CD4-positive, alpha-beta T cell treated with Interleukin-4 for 1 hour (primary cell): Measurements from ENCODE around the gene DACH1.
"Not testable (repeated sequence)": the region's sequence is repeated elsewhere in the genome, so short reads cannot be mapped to it uniquely, and the experiment has no call there.

ENCODE experiments used
- DNase-seq, 2 donors: peaks; one replicate each; pipeline ENCODE4 v3.0.0-alpha.2; 2020 to 2022

The DACH1 gene

DNA sequence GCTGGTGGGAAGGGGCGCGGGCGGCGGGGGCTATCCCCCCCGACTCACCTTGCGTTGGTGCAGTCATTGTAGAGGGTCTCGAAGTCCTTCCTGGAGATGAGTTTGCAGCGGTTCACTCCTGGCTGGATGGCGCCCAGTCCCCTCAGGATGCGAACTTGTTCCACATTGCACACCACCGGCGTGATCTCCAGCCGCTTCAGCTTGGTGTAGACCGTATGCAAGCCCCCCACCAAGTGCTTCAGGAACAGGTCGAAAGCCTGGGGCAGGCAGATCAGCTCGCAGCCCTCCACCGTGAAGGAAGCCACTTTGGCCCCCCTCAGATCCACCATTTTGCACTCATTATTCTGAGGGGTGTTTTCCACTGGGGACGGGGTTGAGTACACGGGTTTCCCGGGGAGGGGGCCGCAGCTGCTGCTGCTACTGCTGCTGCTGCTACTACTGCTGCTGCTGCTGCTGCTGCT lies 1.1 kb downstream of the DACH1 start:
- DNase-seq: no peak

DNA sequence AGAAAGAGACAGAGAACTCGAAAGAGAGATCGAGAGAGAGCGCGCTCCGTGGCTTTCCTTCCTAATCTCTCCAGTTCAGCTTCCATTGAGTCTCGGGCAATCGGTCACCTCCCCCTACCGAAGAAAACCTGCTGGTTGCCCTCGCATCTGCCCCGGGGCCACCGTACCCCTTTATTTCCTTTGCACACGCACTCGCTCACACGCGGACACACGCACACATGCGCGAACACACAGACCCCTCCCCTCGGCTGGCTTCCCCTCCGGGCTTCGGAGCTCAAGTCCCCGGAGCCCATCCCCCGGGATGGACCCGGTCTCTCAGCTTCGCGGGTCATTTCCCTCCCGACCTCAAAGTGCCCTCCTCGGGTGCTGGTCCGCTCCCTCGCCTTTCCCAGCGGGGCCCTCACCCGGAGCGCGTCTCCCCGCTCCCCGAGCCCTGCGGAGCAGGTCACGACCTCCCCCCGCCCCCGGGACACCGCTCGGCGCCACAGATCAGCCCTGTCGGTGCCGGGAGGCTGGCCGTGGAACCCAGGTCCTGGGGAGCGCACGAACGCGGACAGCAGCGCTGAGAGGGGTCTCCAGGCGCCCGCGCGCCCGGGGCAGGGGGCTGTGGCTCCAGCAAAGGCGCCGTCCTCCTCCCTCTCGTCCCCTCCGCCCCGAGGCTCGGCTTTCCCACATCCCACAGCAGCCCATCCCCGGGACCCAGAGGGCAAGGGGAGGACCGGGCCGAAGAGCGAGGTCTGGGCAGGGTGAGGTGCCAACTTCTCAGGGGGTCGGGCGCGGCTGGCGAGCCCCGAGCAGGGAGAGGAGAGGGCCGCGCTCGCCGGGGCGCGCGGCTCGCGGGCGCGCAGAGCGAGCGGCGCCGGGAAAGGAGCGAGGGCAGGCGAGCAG lies 1.8 kb downstream of the DACH1 start:
- no peak for DNase-seq

DNA sequence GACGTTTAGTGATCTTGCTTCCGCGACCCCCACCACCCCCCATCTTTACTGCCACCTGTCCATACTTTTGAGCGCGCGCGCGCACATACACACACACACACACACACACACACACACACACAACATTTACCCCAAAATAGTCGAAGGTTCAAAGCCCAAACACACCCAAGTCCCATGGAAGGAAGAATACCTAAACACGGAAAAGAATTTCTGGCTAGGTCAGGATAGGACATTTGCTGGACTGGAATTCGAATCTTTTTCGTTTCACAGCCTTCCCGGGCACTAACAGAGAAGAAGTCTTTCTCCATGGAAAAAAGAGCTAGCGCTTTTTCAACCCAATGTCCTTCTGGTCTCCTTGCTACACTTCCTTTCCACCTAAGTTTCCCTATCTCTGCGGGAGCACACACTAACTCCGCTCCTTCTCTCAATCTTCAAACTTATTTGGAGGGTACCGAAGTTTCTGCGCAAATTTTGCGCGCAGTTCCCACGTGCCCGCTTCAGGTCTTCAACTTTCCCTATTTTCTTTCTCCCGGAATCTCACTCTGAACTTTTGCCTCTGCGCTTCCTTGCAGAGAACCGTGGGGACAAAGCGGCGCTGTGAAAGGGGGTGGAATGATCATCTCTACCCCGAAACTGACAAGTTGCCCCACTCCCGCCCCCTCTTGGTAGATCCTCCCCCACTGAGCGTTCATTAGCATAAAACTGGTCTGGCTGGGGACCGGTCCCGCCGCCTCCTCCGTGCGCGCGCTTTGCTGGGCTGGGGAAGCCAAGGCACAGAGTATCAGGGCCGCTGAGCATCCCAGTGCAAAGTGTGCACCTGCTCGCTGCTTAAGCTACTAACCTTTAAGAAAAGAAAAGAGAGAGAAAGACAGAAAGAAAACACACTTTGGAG lies 2.7 kb downstream of the DACH1 start:
- peak in 1 of 2 donors; percentile 36 for DNase-seq

DNA sequence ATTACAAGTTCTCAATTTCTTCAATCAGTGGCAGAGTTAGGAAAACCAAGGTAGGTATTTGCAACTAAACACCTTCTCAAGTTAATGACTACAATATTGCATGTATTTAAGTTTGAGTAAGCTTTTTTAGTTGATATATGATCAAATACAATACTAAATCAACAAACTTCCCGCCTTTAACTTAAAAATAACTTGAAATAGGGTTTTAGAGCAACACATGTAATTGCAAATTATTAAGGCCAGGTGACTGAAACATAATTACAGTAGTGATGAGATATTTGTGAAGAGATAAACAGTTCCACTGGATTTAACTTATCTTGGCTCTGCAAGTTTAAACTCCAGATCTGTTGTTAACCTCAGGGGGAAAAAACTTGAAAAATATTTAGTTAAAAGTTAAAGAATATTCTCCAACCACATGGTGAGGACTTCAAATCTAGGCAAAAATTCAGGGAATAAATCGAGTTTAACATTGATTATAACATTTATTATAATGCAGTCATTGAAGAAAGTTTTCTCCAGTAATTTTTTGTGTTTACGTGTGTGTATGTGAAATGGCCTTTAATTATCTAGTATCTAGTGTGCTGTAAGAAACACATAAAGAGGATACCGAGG lies 3.6 kb downstream of the DACH1 start:
- DNase-seq: no peak

GRCh38 chr13:71862459-71862943 lies 4.5 kb downstream of the DACH1 start:
- no peak for DNase-seq

GRCh38 chr13:71861769-71862458 lies 5.1 kb downstream of the DACH1 start:
- no peak for DNase-seq

DNA sequence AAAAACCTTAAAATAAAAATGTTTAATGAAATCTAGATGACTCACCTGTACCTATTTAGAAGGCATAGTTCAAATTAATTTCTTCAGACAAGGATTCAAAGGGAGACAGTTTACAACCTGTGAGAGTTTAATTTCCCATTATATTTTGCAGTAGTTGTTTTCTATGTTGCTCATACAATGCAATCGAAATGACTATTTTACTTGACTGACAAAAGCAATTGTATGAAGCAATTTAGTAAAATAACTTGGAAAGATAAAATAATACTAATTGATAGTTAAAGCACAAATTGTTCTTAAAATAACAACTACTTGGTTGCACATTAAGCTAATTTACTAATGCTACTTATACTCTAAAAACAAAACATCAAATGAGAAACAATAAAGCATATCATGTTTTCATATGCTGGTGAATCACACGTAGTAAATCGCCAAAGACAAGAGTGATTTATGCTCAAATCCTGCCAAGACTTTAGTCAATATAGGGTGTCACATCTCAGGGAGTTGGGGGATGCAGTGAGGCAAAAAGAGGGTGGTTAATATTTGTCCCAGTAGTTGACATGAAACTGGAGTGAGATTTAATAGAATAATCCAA lies 6.4 kb downstream of the DACH1 start:
- no peak for DNase-seq

DNA sequence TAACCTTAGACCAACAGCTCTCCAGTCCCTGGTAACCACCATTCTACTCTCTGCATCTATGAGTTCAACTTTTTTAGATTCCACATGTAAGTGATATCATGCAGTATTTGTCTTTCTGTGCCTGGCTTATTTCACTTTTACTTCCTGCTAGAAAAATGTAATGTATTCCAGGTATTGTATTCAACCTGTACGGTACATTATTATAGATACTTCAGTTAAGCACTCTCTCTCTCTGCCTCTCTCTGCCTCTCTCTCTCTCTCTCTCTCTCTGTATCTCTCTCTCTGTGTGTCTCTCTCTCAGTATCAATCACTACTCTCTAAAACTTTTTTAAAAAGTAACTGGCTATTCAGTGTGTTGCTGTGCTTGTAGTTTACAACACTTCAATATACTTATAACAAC lies 8.4 kb downstream of the DACH1 start:
- DNase-seq: no peak

DNA sequence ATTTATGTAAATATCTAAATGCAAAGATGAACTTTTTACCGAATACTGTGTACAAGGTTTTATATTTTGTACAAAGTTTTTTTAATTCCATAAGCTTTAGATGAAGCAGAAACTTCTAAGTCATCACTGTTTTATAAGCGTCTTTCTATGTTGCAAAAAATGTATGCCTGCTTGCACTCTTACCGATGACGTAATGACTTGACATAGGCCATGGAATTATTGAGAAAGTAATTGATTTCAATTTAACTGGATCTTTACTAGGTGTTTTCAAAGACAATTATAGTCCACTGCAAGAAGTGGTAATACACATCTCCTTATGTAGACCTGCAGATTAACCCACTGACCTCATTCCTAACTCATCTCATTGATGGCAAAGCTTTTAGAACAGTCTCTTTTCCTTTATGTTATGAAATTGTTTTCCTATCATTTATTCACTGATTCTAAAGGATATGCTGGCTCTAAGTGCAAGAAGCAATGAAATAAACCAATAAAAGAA lies 10.4 kb downstream of the DACH1 start:
- no peak for DNase-seq

- DNase-seq: no peak
These were observed 12.6 kb downstream of the DACH1 start for GRCh38 chr13:71854401-71854800.

DNA sequence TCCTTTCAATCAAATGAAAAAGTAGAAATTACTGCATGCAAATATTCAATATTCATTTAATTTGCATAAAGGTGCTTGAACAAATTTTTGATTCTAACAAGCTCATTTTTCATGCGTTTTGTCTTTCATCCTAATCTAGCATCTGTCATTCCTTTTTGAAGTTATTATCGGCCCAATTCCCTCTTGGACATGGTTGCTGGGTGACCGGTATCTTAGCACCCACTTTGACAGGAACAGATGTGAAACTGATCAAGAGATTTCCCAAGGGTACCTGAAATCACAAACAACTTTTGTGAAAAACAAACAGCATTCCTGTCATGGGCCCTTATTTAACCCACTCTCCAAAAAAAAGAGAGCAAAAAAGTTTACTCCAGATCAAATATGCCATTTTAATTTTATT lies 13.3 kb downstream of the DACH1 start:
- no peak for DNase-seq

GRCh38 chr13:71852736-71853135 lies 14.3 kb downstream of the DACH1 start:
- no peak for DNase-seq

DNA sequence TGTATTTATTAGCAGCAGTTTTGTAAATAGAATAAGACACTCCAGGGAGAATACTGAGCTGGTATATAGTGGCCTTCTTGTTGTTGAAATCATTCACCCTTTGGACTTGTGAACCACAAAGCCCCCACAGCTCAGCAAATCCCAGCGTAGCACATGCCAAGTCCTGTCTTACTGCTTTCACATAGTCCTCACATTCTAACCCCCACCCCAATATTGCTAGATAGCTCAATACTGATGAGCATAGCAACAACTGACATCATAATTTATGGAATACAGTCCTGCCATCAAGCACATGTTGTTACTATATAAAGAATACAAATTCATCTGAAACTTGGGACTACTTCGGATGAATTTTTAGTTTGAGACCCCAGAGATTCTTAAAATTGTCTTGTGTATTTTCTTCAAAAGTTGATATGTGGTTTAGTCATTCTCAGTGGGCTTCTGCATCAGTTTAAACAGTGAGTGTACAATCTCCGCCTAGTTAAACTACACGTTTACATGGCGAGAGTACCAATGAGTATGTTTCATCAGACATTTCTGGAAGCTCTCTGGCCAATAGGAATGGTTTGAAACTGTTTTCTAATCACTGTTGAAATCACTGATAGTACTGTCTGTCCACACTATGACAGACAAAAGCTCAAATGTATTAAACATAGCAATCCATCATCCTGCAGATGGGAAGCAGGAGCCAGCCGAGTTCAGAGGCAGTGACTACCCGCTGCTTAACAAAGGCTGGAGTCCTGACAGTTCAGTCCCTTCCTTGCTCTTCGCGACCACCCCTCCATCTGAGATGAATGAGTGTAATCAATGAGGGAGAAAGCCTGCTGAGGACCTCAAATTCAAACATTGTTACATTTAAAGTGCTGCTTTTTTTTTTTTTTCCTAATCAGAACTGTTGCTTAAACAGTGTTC lies 15.2 kb downstream of the DACH1 start:
- no peak for DNase-seq

- no peak for DNase-seq
These were observed 25.0 kb downstream of the DACH1 start for GRCh38 chr13:71842003-71842402.

- DNase-seq: no peak
These were observed 28.2 kb downstream of the DACH1 start for GRCh38 chr13:71838842-71839241.

- DNase-seq: not testable (repeated sequence)
These were observed 29.4 kb downstream of the DACH1 start for GRCh38 chr13:71837582-71837981.

- no peak for DNase-seq
These were observed 35.3 kb downstream of the DACH1 start for GRCh38 chr13:71831716-71832115.

- no peak for DNase-seq
These were observed 36.3 kb downstream of the DACH1 start for GRCh38 chr13:71830736-71831135.

DNA sequence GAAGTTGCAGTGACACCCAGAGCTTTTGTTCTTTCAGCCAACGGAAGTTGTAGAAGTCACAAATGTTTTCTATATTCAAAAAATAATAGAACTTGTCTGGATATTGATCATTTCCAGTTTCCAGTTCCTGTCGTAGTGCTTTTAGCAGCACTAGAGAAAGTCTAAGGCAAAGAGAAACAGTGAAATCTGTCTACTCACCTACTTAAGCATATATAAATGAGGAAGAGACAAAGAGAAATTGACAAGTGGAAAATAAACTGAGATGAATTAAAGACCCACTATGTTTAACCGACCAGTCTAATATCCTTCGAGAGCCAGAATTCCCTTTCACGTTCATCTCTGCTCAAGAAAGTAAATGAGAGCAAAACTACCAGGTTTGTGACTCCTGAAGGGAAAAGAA lies 36.7 kb downstream of the DACH1 start:
- no peak for DNase-seq

DNA sequence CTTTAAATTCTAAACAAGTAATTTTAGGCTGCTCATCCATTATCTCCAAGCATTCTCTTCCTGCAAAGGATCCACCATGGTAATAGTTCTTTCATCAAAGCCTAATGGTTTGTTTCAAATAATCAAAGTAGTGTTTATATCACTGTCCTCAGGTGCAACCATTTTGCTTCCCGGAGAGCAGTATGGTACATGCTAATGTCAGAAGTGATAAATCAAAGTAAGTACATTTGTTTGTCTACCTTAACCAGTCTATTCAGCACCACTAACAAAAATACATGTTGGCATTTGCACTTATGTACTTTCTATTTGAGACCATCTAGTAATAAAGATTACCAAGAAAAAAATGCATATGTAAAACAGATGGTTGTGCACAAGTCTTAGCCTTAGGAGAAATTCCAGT lies 37.5 kb downstream of the DACH1 start:
- DNase-seq: no peak

- DNase-seq: no peak
These were observed 38.4 kb downstream of the DACH1 start for GRCh38 chr13:71828564-71828963.
